TTC549 (cell line): ENCODE data around the gene SLC33A1.
"Not testable (repeated sequence)": the region's sequence is repeated elsewhere in the genome, so short reads cannot be mapped to it uniquely, and the experiment has no call there.

Source experiments
- FAIRE-seq: peaks from 2 replicates; lab custom pipeline; 2012; peaks lifted over from hg19 to GRCh38; lab: Jason Lieb, UNC

SLC33A1 gene

GRCh38 chr3:155861476-155862183 is 7.4 kb upstream of the SLC33A1 start:
- FAIRE-seq: no peak

GRCh38 chr3:155860424-155860823 is 6.2 kb upstream of the SLC33A1 start:
- not testable (repeated sequence) for FAIRE-seq

DNA sequence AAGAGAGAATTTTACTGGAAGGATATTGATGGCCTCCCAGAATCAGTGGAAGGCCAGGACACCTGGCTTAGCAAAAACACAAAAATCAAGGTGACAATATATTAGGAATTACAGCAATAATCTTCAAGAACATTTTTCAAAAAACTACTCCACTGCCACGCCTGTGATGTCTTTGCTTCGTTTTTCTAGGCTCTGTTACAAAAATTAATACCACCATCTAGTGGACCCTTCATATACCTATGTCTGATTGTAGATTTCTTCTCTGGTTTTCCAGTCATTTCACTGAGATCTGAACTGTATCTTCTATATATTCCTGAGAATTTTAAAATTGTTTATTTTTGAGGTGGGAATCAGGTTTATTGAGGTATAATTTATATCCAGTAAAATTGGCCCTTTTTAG is 5.6 kb upstream of the SLC33A1 start:
- peak; percentile 36 for FAIRE-seq

DNA sequence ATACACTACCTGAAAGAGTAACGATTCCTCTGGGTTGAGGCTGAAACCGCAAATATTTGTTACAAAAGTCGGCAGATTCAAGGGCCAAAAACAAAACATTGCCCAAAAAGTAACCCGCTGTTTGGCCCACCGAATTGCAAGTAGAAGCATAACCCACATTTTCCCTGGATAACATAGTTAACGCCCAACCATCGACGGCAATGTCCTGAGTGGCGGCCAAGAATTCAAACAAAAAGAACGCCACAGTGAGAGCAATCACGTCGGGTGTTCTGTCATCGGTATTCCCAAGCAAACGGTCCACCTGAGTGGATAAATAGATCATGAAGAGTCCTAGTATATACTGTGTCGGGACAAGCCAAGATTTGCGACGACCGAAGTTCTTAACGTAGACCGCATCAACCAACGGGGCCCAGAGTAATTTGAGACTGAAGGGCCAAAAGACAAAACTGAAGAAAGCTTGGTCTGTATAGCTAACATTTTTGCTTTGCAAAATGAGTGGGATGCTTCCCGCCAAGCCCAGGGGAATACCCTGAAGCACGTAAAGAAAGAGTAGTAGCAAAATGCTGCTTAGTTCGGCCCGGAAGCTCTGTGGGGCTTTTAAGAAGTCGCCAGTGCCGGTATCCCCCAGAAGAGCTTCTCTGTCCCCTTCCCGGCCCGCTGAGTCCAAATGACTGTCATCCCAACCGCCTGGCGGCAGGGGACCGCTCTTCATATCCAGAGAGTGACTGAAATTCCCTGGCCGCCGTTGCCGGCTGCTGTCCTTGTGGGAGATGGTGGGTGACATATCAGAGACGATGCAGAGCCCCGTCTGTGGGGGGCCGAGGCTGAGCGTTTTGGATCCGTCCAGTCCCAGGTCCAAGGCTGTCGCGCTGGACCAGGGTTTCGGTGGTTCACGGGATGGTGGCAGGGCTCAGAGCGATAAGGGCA is 750 bp downstream of the SLC33A1 start:
- FAIRE-seq: no peak

- FAIRE-seq: no peak
Measured at GRCh38 chr3:155852341-155852740, 1.9 kb downstream of the SLC33A1 start.

DNA sequence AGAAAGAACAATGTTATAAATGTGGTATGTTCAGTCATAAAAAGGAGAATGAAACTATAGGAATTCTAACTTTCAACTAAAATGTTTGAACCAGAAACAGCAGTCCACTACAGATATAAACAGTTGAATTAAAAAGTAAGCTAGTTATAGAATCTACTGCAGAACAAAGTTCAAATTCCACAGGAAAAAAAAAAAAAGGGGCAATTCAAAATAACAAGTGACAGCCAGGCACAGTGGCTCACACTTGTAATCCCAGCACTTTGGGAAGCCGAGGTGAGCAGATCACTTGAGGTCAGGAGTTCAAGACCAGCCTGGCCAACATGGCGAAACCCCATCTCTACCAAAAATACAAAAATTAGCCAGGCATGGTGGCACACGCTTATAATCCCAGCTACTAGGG is 4.8 kb downstream of the SLC33A1 start:
- FAIRE-seq: not testable (repeated sequence)

DNA sequence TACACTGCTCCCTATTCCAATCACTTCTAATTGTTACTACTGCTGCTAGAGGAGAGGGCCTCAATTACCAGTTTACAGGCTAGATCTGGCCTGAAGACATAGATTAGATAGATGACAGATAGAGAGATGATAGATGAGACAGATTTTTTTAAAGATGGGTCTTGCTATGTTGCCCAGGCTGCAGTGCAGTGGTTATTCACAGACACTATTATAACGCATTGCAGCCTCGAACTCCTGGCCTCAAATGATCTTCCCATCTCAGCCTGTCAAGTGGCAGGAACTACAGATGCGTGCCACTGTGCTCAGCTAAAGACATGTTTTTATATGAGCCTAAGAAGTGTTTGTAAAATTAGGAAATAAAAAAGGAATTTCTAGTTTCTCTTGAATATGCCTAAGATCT is 6.2 kb downstream of the SLC33A1 start:
- no peak for FAIRE-seq

DNA sequence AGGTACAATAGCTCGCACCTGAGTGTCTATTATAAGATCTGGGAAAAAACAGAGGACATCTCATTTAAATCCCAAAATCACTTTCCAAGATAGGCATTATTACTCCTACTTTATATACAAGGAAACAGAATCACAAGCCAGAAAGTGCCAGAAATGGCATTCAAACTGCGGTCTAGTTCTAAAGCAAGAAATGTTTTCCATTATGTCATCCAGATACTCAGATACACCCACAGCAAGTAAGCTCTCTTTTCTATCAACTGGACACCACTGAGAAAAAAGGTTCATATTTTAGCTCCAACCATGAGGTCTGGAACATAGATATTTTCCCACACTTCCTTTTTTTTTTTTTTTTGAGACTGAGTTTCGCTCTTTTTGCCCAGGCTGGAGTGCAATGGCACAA is 8.1 kb downstream of the SLC33A1 start:
- FAIRE-seq: no peak

GRCh38 chr3:155843569-155843968 is 10.7 kb downstream of the SLC33A1 start:
- no peak for FAIRE-seq

- FAIRE-seq: no peak
Measured at GRCh38 chr3:155835341-155836071, 18.7 kb downstream of the SLC33A1 start.

GRCh38 chr3:155828490-155829098 is 25.6 kb downstream of the SLC33A1 start:
- FAIRE-seq: not testable (repeated sequence)

DNA sequence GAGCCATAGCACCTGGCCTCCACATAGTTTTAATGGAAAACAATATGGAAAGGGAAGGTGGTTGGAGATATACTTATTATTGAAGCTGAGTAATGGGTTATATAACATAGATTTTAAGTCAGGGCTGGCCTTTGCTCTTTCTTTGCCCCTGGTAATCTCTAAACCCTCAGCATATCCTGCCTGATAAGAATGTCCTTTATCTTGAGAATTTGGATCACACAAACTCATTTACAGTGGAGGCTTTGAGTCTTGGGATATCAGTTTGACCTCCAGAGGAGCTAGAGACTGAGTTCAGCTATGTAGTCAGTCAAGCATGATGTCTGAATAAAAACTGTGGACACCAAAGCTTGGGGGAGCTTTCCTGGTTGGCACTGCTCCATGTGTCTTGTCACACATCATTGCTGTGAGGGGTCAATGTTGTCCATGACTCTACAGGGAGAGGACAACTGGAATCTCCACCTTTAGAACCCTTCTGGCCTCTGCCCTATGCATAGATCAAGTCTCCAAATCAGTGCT is 39.1 kb downstream of the SLC33A1 start:
- no peak for FAIRE-seq

- peak; percentile 29 for FAIRE-seq
Measured at GRCh38 chr3:155813224-155813623, 41.0 kb downstream of the SLC33A1 start.

DNA sequence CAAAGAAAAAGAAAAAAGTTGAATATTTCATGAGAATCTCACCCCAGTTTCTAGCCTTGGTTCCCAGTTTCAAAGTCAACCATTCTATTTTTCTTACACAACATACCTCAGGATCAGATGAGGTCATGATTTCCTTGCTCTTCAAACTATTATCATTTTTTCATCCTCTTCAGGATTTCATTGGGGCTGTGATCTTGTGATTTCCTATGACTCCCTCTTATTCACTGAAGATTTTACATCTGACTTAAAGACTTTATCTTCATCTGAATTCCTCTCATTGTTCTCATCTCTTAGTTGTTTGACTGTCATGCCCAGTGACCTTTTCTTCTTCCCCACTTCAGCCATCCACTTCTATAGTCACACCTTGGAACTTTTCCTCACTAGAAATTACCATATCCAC is 45.0 kb downstream of the SLC33A1 start:
- no peak for FAIRE-seq

DNA sequence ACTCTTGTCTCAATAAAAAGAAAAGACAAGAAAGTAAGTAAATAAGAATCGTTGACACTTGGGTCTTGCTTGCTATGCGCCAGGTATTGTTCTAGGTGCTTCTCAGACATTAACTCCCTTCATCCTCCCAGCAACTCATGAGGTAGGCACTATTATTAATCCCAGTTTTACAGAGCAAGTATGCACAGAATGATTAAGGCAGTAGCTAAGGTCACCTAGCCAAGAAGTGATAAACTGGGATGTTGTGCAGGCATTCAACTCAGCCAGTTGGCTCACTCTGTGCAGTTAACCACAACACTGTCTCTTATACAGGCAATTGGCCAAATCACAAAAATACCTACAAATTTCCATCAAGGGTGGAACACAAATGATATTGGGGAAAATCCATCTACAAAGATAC is 46.4 kb downstream of the SLC33A1 start:
- FAIRE-seq: no peak

DNA sequence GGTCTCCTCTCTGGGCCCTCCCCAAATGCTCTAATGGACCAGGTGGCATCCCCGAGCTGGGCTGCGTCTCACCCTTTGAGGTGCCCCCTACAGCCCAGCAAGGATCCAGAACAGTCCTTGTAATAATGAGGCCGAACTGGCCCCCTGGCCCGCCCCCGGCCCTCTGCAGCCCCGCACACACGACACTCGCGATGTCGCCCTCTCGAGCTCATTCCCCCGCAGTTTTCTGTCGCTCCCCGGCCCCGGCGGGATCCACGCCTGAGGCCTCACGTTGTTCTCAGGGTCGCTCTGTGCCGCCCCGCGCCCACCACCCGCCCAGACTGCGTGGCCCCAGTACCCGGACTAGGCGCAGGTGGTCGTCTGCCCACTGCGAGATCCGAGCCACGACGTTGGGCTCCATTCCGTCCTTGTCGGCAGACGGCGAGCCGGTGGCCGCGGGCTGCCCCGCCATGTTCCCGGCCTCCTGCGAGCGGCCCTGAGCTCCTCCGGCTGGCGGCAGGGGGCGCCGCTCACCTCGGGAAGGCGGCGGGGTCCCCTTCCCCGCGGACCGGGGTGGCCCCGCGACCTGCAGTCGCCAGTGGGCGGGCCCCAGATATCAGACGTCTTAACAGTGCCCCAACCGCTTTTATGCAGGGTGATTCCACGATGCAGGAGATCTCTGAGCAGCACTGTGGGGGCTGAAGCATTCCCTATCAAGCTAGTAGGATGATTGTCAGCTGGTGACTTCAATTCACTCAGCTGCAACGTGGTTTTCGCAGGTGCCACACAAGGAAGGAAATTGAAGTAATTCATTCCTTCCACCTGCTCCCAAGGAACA is 48.2 kb downstream of the SLC33A1 start, which contains the start of gene C3orf33:
Gene C3orf33 (minus strand): TSS at position 477 of the 817 bp plus-strand sequence. CDS start 26 bp downstream, at position 451.
- FAIRE-seq: no peak

DNA sequence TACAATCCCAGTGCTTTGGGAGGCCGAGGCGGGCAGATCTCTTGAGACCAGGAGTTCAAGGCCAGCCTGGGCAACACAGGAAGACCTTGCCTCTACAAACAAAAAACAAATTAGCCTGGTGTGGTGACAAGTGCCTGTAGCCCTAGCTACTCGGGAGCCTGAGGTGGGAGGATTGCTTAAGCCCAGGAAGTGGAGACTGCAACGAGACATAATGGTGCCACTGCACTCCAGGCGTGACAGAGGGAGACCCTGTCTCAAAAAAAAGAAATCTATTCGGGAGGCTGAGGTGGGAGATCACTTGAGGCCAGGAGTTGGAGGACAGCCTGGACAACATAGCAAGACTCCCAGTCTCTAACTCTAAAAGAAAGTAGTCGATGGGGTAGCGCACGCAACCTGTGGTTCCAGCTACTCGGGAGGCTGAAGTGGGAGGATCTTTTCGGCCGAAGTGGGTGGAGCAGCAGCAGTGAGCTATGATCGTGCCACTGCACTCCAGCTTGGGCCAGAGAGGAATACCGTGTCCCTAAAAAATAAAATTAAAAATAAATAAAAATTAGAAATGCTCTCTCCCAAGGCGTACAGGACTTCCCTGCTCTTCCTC is 48.9 kb downstream of the SLC33A1 start:
- FAIRE-seq: no peak

DNA sequence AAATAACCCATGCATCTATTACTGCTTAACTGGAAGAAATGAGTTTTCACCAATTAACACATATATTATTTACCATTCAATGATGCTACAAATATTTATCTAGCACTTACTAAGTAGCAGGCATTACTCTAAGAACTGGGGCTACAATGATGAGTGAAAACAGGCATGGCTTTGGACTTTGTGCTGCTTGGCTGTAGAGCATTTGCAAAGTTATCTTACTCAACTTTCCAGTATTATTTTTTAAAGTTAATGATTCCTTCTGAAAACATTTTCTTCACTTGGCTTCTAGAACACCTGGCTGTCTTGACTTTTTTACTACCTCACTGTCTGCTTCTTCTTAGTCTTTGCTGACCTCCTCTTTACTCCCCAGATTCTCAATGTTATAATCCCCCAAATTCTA is 49.9 kb downstream of the SLC33A1 start:
- FAIRE-seq: no peak

GRCh38 chr3:155792532-155792931 is 61.7 kb downstream of the SLC33A1 start:
- FAIRE-seq: no peak

GRCh38 chr3:155791190-155791589 is 63.0 kb downstream of the SLC33A1 start:
- FAIRE-seq: no peak
